ENCODE results near the gene IFT80.
"Not testable (repeated sequence)": the region's sequence is repeated elsewhere in the genome, so short reads cannot be mapped to it uniquely, and the experiment has no call there.

Gene IFT80

DNA sequence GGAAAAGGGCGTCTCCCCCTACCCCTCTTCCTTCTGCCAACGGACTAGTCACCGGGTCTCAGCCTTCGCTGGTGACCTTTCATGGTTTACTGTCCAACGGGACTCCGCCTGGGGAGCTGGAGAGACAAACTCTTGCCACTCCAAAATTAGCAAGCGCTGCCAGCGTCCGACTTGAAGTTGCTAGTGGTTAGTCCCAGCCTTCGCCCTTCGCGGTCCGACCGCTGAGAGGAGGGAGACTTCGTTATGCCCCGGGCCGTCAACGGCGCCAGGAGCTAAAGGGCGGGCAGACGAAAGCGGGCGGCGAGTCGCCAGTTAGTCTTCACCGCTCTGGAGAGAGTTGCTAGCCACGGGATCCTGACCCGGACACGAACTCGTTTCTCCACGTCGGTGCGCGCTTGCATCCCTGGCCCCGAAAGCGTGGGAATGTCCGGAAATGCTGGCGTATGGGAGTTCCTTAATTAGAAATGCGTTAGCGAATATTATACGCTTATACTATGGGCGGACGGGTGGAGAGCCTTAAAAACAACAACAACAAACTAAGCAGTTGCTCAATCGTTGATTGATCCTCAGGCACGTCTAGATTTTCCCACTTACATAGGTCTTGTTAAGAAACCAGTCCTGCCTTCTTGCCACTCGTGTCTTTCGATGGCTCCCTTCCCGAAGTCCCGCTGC is 1.1 kb upstream of the IFT80 start:
- DNase-seq, result no peak

- no peak for DNase-seq
Measured at GRCh38 chr3:160398820-160399124, 253 bp downstream of the IFT80 start.

- peak; percentile 27 for DNase-seq
Measured at GRCh38 chr3:160395297-160395696, 3.7 kb downstream of the IFT80 start.

DNA sequence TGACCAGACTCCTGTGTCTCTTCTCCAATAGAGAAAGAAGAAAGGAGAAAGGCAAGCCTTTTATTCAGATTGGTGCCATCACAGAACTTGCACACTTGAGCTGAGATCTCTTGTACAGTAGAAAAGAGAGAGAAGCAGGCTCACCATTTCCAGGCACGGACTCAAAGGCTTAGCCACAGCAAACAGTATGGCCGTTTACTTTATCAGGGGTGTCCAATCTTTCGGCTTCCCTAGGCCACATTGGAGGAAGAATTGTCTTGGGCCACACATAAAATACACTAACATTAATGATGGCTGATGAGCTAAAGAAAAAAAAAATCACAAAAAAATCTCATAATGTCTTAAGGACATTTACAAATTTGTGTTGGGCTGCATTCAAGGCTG is 5.0 kb downstream of the IFT80 start:
- no peak for DNase-seq

DNA sequence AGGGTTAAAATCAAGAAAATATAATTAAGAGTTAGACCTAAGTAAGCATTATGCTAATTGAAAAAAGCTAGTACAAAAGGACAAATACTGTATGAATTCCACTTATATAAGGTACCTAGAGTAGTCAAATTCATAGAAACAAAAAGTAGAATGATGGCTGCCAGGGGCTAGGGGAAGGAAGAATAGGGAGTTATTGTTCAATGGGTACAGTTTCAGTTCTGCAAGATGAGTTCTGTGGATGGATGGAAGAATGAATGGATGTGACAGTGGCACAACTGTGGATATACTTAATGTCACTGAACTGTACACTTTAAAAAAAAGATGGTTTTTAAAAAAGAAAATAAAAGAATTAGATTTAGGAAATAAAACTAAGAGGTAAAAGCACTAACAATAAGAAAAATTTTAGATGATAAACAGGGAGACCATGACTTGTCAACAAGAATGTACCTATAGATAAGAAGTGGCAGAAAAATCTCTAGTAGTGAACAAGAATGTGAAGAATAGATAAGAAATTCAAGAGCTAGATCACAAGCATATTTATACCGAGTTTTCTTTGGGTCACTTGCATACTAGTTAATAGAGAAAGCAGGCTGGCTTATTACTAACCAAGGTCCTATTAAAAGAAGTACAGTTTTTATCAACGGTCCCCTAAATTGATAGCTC is 5.5 kb downstream of the IFT80 start:
- DNase-seq, result no peak

DNA sequence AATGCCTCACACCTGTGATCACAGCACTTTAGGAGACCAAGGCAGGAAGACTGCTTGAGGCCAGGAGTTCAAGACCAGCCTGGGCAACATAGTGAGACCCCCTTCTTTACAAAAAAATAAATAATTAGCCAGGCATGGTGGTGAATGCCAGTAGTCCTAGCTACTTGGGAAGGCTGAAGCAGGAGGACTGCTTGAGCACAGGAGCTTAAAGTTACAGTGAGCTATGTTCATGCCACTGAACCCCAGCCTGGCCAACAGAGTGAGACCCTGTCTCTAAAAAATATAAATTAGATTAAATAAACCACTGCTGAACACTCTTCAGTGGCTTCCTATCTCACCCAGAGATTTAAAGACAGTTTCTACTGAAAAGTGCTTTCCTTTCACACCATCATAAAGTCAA is 6.2 kb downstream of the IFT80 start:
- no peak for DNase-seq

DNA sequence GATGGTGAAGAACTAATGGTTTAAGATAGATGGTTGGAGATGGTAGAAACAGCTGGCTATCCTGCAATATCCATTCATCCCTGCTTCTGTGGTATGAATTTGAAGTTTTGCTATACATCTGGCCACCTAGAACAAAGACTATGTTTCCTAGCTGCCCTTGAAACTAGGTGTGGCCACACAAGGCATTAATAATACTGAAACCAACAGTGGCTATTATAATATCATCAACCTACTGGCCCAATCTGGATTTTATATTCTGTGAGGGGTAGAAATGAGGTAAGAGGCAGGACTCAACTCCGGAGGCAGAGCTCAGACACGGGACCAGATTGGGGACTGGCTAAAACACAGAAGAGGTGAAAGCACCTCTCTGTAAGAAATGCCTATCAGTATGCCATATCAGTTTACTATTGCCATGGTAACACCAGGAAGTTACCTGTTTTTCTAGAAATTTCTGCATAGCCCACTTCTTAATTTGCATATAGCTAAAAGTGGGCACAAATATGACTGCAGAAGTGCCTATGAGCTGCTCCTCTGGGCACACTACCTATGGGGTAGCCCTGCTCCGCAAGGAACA is 8.4 kb downstream of the IFT80 start:
- DNase-seq, result no peak

DNA sequence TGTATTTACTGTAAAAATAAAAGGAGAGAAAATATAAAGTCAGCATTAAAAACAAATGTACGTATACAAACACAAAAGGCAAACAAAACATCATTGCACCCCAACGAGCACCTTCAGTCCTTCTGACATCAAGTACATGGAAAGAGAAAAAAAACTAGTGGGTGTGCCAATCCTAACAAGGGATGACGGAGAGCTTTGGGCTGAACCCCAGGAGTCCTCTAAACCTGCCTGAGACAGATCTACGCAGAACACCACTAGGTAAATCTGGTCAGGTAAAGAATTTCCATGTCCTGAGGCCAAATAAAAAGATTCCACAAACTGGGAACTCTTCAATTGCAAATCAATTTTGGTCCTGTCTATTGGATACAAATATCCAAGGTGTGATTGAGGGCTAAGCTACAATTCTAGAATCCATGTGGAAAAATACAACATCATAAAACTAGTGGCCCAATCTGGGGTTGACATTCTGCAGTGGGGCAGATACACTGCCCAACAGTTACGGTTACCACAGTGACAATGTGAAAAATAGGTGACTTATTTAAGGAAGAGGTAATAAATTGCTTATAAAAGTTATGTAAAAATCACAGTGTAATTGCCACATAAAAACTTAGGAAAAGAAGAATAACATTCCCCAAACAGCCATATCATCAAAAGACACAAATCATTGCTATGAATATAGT is 14.2 kb downstream of the IFT80 start:
- DNase-seq, result no peak

DNA sequence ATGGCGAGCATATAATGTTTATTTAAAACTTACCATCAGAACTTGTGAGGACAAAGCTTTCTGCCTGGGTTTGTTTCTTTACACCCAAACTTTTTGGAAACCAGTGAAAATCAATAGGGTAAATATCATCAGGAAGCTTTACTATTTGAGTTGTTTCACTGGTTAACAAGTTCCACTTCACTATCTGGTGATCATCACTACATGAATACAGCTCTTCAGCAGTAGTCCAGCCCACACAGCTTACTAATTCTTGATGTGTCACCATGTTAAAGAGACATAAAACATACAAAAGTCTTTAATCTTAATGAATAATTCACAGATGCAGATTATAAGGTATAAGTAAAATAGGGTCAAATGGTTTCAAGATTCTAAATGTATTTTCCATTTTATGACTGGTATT is 17.6 kb downstream of the IFT80 start:
- DNase-seq, result no peak

GRCh38 chr3:160379628-160380214 is 19.3 kb downstream of the IFT80 start:
- no peak for DNase-seq

- no peak for DNase-seq
Measured at GRCh38 chr3:160378331-160379109, 20.5 kb downstream of the IFT80 start.

- peak; percentile 44 for DNase-seq
Measured at GRCh38 chr3:160376681-160377080, 22.3 kb downstream of the IFT80 start.

- DNase-seq, result no peak
Measured at GRCh38 chr3:160374925-160375324, 24.1 kb downstream of the IFT80 start.

DNA sequence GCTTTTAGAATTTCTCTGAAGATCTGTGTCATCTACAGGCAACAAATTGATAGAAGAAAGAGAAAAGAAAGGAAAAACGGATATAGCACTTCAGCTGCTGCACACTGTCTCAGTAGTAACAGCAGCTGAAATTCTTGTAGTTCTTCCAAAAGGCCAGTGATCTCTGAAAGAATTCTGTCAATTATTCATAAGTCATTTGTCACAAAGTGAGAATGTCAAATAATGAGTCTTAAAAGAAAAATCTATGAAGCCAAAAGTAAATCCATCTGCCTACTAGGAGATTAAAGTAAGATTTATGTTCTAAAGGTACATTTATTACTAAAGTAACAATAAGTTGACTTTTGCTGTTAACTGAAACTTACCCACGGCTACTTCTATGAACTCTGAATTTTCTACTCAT is 24.6 kb downstream of the IFT80 start:
- DNase-seq, result no peak

DNA sequence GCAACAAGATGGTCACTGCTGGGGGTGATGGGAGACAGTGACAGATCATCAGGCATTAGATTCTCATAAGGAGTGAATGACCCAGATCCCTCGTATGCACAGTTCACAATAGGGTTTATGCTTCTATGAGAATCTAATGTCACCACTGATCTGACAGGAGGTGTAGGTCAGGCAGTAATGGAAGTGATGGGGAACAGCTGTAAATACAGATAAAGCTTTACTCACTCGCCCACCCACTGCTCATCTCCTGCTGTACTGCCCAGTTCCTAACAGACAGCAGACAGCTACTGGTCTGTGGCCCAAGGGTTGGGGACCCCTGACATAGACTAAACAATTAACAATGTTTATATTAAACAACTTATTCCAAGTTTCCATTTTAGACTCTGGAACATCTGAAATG is 25.4 kb downstream of the IFT80 start:
- no peak for DNase-seq

GRCh38 chr3:160372780-160373179 is 26.2 kb downstream of the IFT80 start:
- no peak for DNase-seq

DNA sequence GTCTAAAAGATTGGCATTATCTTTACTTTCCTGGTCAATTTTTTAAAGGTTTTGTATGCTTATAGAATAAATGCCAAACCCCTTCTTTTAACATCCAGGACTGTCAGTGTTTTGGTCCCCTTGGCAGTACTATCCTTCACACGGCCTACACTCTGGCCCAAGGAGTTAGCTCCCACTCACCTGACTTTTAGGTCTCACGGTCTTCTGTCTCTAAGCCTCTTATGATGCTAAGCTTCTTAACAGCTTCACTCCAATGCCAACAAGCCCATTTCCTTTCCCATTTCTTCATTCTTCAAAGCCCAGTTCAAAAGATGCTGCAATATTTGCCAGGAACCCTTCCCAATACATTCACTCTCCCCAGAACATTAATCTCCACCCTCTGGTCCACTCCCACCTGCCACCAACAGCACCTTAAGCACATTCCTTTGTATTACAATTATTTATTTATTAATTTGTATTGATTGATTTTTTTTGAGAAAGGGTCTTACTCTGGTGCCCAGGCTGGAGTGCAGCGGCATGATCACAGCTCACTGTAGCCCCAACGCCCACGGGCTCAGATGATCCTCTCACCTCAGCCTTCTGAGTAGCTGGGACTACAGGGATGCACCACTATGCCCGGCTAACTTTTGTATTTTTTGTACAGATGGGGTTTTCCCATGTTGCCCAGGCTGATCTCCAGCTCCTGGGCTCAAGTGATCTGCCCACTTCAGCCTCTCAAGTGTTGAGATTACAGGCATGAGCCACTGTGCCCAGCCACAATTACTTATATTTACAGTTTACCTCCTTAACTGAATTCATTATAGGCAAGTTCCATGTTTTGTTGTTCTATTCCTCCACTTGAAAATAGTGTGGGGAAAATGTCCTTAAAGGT is 27.8 kb downstream of the IFT80 start:
- DNase-seq, result no peak

GRCh38 chr3:160369784-160370183 is 29.2 kb downstream of the IFT80 start:
- DNase-seq, result no peak

DNA sequence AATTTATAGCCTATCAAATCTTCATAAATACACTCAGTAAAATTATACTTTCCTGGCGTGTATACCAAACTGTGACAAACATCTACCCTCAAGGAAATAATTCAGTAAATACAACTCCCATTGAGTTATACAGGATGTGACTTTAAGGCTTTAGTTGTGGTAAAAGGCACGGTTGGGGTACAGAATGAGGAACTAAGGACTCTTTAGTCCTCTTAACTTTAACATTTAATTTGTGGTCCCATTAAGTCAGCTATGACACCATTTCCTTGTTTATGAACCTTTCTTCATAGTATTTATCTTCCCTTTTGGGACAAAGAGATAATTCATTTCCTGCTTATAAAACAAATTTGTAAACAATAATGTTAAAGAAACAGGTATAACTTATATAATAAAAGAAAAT is 30.2 kb downstream of the IFT80 start:
- DNase-seq, result no peak

DNA sequence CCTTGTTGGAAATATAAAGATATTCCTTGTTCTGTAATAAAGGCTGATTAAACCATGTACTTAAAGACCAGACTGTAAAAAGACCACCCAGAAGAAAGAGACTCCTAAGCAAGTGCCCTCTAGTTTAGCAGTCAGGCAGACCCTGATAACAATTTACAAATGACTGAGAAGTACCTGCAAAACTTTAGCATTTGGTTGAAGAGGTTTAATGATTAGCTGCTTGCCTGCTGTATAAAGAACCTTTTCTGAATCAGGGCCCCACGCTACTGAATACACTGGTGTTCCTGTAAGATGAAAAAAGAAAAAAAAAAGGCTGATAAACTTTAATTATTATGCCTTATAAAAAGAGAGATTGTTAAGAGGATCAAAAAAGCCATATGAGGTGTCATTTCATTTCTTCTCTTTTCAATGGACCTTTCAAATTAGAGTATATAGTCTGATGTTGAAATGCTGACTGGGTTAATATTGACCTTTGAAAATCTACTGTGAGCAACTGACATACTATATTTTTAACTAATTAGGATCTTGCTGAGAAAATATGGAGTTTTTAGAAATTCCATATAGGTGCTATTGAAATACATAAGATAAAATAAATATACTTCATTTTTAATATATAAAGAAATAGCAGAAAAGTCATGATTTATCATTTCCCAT is 33.0 kb downstream of the IFT80 start:
- DNase-seq, result no peak

DNA sequence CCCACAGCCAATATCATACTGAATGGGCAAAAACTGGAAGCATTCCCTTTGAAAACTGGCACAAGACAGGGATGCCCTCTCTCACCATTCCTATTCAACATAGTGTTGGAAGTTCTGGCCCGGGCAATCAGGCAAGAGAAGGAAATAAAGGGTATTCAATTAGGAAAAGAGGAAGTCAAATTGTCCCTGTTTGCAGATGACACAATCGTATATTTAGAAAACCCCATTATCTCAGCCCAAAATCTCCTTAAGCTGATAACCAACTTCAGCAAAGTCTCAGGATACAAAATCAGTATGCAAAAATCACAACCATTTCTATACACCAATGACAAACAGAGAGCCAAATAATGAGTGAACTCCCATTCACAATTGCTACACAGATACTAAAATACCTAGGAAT is 36.1 kb downstream of the IFT80 start:
- DNase-seq, result not testable (repeated sequence)
